ENCODE data around the gene CDCP2. TPM values are rescaled to one million over a fixed set of nuclear protein-coding genes. Genes with fewer than 3 reads are reported as not detected.
"Not testable (repeated sequence)": the region's sequence is repeated elsewhere in the genome, so short reads cannot be mapped to it uniquely, and the experiment has no call there.

Gene CDCP2
- total RNA-seq, 1 donor, result not detected

DNA sequence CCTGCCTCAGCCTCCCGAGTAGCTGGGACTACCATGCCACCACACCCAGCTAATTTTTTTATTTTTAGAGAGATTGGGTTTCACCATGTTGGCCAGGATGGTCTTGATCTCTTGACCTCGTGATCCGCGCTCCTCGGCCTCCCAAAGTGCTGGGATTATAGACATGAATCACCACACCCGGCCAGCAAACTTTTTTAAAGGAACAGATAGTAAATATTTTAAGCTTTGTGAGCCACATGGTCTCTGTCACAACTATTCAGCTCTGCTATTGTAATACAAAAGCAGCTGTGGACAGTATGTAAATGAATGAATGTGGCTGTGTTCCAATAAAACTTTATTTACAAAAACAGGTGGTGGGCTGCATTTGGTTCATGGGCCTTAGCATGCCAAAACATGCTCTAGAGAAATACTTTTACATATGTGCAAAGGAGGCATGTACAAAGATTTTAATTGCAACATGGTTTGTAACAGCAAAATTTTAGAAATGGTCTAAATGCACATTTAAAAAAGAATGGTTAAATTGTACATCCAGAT, 47.0 kb downstream of the CDCP2 start:
- TF ChIP-seq, protein P1, sequence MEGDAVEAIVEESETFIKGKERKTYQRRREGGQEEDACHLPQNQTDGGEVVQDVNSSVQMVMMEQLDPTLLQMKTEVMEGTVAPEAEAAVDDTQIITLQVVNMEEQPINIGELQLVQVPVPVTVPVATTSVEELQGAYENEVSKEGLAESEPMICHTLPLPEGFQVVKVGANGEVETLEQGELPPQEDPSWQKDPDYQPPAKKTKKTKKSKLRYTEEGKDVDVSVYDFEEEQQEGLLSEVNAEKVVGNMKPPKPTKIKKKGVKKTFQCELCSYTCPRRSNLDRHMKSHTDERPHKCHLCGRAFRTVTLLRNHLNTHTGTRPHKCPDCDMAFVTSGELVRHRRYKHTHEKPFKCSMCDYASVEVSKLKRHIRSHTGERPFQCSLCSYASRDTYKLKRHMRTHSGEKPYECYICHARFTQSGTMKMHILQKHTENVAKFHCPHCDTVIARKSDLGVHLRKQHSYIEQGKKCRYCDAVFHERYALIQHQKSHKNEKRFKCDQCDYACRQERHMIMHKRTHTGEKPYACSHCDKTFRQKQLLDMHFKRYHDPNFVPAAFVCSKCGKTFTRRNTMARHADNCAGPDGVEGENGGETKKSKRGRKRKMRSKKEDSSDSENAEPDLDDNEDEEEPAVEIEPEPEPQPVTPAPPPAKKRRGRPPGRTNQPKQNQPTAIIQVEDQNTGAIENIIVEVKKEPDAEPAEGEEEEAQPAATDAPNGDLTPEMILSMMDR (IDR thresholded peaks at IDR 0.05; ENCODE audit: extremely low read depth, low read depth, low read length), result no peak
- Histone ChIP-seq H3K4me2 (ENCODE audit: insufficient read depth, low read length) (no peak overlapping the region), H3K27ac (ENCODE audit: low read depth, low read length) (no peak overlapping the region), H4K20me1 (ENCODE audit: insufficient read depth, low read length) (no peaks in the 10 kb centered on the region), H3K27me3 (ENCODE audit: insufficient read depth, low read length) (no peaks in the 10 kb centered on the region), H3K4me3 (ENCODE audit: insufficient read depth, low read length) (no peak overlapping the region), H3K4me1 (ENCODE audit: insufficient read depth, low read length) (no peaks in the 10 kb centered on the region), H3K79me2 (ENCODE audit: insufficient read depth, low read length) (no peaks in the 10 kb centered on the region), H3K9me3 (ENCODE audit: low read depth, low read length) (no peaks in the 10 kb centered on the region), H3K36me3 (ENCODE audit: insufficient read depth, low read length) (no peaks in the 10 kb centered on the region), H2AFZ (ENCODE audit: low read length) (no peak overlapping the region)
- DNase-seq (ENCODE audit: insufficient read length, low spot score, missing footprints), result no peak

DNA sequence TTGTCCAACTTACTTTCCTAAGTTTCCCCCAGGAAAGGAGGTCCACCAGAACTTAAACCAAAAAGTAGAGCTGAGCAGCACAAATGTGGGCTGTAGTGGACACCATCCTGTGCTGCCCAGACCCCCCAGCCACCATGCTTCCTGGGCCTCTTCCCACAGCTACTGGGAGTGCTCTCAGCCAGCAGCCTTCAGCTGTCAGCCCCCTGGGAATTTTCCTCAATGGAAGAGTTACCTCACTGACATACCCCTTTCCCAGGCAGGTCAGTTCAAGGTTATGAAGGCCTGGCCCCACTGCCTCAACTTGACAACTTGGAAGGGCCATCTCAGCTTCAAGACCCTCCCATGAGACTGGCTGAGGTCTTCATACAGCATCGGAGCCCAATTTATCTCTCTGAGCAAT, 47.7 kb downstream of the CDCP2 start:
- Histone ChIP-seq H2AFZ (ENCODE audit: low read length) (no peak overlapping the region), H3K4me2 (ENCODE audit: insufficient read depth, low read length) (no peak overlapping the region), H3K4me3 (ENCODE audit: insufficient read depth, low read length) (no peak overlapping the region), H3K79me2 (ENCODE audit: insufficient read depth, low read length) (no peaks in the 10 kb centered on the region), H3K4me1 (ENCODE audit: insufficient read depth, low read length) (no peaks in the 10 kb centered on the region), H3K27me3 (ENCODE audit: insufficient read depth, low read length) (no peaks in the 10 kb centered on the region), H3K36me3 (ENCODE audit: insufficient read depth, low read length) (no peaks in the 10 kb centered on the region), H3K27ac (ENCODE audit: low read depth, low read length) (no peak overlapping the region), H4K20me1 (ENCODE audit: insufficient read depth, low read length) (no peaks in the 10 kb centered on the region), H3K9me3 (ENCODE audit: low read depth, low read length) (no peaks in the 10 kb centered on the region)
- TF ChIP-seq, protein P1 (IDR thresholded peaks at IDR 0.05; ENCODE audit: extremely low read depth, low read depth, low read length), result no peak
- DNase-seq (ENCODE audit: insufficient read length, low spot score, missing footprints), result no peak

DNA sequence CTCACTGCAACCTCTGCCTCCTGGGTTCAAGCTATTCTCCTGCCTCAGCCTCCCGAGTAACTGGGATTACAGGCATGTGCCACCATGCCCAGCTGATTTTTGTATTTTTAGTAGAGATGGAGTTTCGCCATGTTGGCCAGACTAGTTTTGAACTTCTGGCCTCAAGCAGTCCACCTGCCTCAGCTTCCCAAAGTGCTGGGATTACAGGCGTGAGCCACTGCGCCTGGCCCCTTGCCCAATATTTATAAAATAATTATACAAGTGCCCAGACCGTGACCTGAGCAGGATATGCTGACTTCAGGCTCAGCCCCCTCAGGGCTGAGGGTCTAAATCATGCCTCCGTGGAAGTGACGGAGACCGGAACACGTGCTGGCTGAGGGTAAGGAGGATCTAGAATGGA, 48.2 kb downstream of the CDCP2 start:
- not testable (repeated sequence) for H3K27ac ChIP-seq (ENCODE audit: low read depth, low read length); H3K79me2 ChIP-seq (ENCODE audit: insufficient read depth, low read length); H2AFZ ChIP-seq (ENCODE audit: low read length); H3K4me3 ChIP-seq (ENCODE audit: insufficient read depth, low read length); H3K27me3 ChIP-seq (ENCODE audit: insufficient read depth, low read length); H3K36me3 ChIP-seq (ENCODE audit: insufficient read depth, low read length); H3K9me3 ChIP-seq (ENCODE audit: low read depth, low read length); DNase-seq (ENCODE audit: insufficient read length, low spot score, missing footprints); H4K20me1 ChIP-seq (ENCODE audit: insufficient read depth, low read length); H3K4me1 ChIP-seq (ENCODE audit: insufficient read depth, low read length); H3K4me2 ChIP-seq (ENCODE audit: insufficient read depth, low read length)

- Histone ChIP-seq H3K4me2 (ENCODE audit: insufficient read depth, low read length) (no peak overlapping the region), H3K79me2 (ENCODE audit: insufficient read depth, low read length) (no peaks in the 10 kb centered on the region), H3K4me3 (ENCODE audit: insufficient read depth, low read length) (no peak overlapping the region), H3K27ac (ENCODE audit: low read depth, low read length) (no peak overlapping the region), H4K20me1 (ENCODE audit: insufficient read depth, low read length) (no peaks in the 10 kb centered on the region), H3K4me1 (ENCODE audit: insufficient read depth, low read length) (no peaks in the 10 kb centered on the region), H3K9me3 (ENCODE audit: low read depth, low read length) (no peaks in the 10 kb centered on the region), H2AFZ (ENCODE audit: low read length) (no peak overlapping the region), H3K27me3 (ENCODE audit: insufficient read depth, low read length) (no peaks in the 10 kb centered on the region), H3K36me3 (ENCODE audit: insufficient read depth, low read length) (no peaks in the 10 kb centered on the region)
- TF ChIP-seq, protein P1 (IDR thresholded peaks at IDR 0.05; ENCODE audit: extremely low read depth, low read depth, low read length), result no peak
- DNase-seq (ENCODE audit: insufficient read length, low spot score, missing footprints), result no peak
Measured at GRCh38 chr1:54103414-54103813, 49.4 kb downstream of the CDCP2 start.

All from osteoblast (primary cell).